ENCODE data around the gene MYL2. TPM values are rescaled to one million over a fixed set of nuclear protein-coding genes. Genes with fewer than 3 reads are reported as not detected.
"Not testable (repeated sequence)": the region's sequence is repeated elsewhere in the genome, so short reads cannot be mapped to it uniquely, and the experiment has no call there.

Gene MYL2
- polyA plus RNA-seq (ENCODE audit: insufficient read length): not detected
- long read RNA-seq, donor 1, transcript MYL2-201 (7 exons, 807 nt): major isoform, 7 of 7 reads
- long read RNA-seq, donor 1, partial matches to known transcripts: 0 of 7 reads
- long read RNA-seq, donor 1, other reads (novel, unspliced or antisense): 0 of 7 reads
- long read RNA-seq, donor 2: 0 reads
- long read RNA-seq, donor 3: 0 reads
- long read RNA-seq, donor 4: 0 reads
- long read RNA-seq, donor 5: 0 reads
- long read RNA-seq, donor 6, transcript MYL2-201 (7 exons, 807 nt): major isoform, 5 of 5 reads
- long read RNA-seq, donor 6, partial matches to known transcripts: 0 of 5 reads
- long read RNA-seq, donor 6, other reads (novel, unspliced or antisense): 0 of 5 reads
- long read RNA-seq, donor 7: 0 reads
- long read RNA-seq, donor 8, partial matches to known transcripts: 0 of 3 reads
- long read RNA-seq, donor 8, other reads (novel, unspliced or antisense): 0 of 3 reads

GRCh38 chr12:110920324-110920910 is at the start of gene MYL2:
Gene MYL2 (minus strand): TSS chr12:110920579. CDS start chr12:110920529, 50 bp downstream.
- DNase-seq: no peak

- no peak for DNase-seq
Measured at GRCh38 chr12:110966081-110966760, 45.8 kb upstream of the MYL2 start.

- no peak for DNase-seq
Measured at GRCh38 chr12:110965574-110965973, 45.2 kb upstream of the MYL2 start.

- DNase-seq: no peak
Measured at GRCh38 chr12:110960795-110961194, 40.4 kb upstream of the MYL2 start.

GRCh38 chr12:110957652-110958051 is 37.3 kb upstream of the MYL2 start:
- DNase-seq: no peak

- no peak for DNase-seq
Measured at GRCh38 chr12:110957159-110957558, 36.8 kb upstream of the MYL2 start.

- not testable (repeated sequence) for DNase-seq
Measured at GRCh38 chr12:110950867-110951266, 30.5 kb upstream of the MYL2 start.

- DNase-seq: not testable (repeated sequence)
Measured at GRCh38 chr12:110950466-110950865, 30.1 kb upstream of the MYL2 start.

- DNase-seq: no peak
Measured at GRCh38 chr12:110948041-110948440, 27.7 kb upstream of the MYL2 start.

- no peak for DNase-seq
Measured at GRCh38 chr12:110943373-110943772, 23.0 kb upstream of the MYL2 start.

- DNase-seq: no peak
Measured at GRCh38 chr12:110941391-110941790, 21.0 kb upstream of the MYL2 start.

- no peak for DNase-seq
Measured at GRCh38 chr12:110940933-110941332, 20.6 kb upstream of the MYL2 start.

GRCh38 chr12:110940296-110940695 is 19.9 kb upstream of the MYL2 start:
- no peak for DNase-seq

GRCh38 chr12:110937104-110937641 is 16.8 kb upstream of the MYL2 start:
- peak; percentile 50 for DNase-seq

GRCh38 chr12:110936367-110937103 is 16.2 kb upstream of the MYL2 start:
- DNase-seq: no peak

GRCh38 chr12:110935588-110935987 is 15.2 kb upstream of the MYL2 start:
- no peak for DNase-seq

GRCh38 chr12:110934093-110934852 is 13.9 kb upstream of the MYL2 start:
- DNase-seq: no peak

- DNase-seq: no peak
Measured at GRCh38 chr12:110933326-110933974, 13.1 kb upstream of the MYL2 start.

GRCh38 chr12:110932046-110932445 is 11.7 kb upstream of the MYL2 start:
- no peak for DNase-seq

GRCh38 chr12:110931315-110931728 is 10.9 kb upstream of the MYL2 start:
- DNase-seq: no peak
